Stimulated activated CD4-positive, alpha-beta T cell treated with anti-CD3 and anti-CD28 coated beads, Interleukin-1b, Interleukin-23, amount 100 ng/mL, for 1 hour (primary cell): ENCODE results near the gene PLA1A.

Experiments used
- DNase-seq, 2 donors: peaks; one replicate each; pipeline ENCODE4 v3.0.0-alpha.2; 2020; ENCODE audit warnings: low read depth in 2 of 2

PLA1A gene

GRCh38 chr3:119608405-119609000 lies 10.8 kb downstream of the PLA1A start:
- DNase-seq: no peak

DNA sequence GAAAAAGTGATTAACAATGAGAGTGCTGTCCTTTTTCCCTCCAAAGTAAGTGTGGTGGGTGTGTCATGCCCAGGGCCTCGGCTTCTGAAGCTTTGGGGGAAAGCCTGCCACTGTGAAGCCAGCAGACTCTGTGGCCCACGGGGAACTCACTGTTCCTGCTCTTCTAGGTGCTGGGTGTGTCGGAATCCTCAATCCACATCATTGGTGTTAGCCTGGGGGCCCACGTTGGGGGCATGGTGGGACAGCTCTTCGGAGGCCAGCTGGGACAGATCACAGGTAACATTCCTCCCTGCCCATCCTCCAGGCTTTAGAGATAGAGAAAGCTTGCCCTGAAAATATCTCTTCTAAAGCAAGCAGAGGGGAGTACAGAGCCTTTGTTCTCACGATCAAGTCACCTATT lies 11.6 kb downstream of the PLA1A start:
- DNase-seq: no peak

GRCh38 chr3:119611664-119612063 lies 14.0 kb downstream of the PLA1A start:
- no peak for DNase-seq

DNA sequence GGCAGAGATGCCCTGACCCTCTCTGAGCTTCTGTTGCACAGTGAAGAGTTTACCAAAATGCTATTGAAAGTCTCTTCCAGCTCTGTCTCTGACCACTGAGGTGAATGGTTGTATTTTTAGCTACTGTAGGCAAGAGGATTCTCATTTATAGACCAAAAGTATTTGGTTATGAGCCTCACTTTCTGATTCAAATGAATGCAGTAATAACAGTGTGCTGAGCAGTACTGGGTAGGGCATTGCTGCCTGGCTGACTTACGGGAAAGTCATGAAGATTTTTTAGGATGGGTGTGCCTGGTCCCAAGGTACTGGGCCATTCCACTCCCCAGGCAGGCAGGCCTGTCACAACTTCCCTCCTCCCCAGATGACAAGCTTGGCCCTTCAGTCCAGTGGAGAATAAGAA lies 15.5 kb downstream of the PLA1A start:
- no peak for DNase-seq

GRCh38 chr3:119613872-119614271 lies 16.2 kb downstream of the PLA1A start:
- no peak for DNase-seq

DNA sequence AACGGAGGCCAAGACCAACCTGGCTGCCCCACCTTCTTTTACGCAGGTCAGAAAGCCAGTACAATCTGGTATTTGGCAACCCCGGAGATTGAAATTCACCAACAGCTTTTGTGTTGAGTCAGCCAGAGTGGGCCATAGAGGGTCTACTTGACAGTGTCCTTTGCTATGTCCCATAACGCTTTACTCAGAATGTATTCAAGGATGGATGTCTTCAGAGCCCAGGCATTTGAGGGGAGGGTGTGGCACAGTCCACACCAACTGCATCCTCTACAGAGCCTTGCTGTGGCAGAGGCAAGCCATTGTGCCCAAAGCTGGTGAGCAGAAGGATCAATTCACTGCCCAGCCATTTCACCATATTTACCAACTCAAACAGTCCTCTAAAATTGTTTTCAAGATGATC lies 18.4 kb downstream of the PLA1A start:
- DNase-seq: no peak

GRCh38 chr3:119619094-119619493 lies 21.4 kb downstream of the PLA1A start:
- no peak for DNase-seq

DNA sequence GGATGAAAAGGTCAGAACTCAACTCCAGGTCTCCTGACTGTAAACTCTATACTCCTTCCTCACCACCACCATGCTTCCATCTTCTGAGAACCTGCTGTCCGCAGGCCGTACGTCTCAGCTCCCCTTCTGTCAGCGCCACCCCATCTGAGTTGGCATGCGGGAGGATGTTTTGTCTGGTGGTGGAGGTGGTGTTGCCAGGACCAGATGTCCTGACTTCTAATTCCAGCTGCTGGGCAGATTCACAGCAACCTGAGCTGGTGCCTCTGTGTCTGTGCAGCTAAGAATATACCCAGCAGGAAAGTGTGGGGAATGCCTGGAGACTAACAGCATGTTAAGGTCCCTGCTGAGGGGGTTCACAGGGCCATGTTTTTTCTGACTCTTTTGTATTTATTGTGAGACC lies 23.2 kb downstream of the PLA1A start:
- no peak for DNase-seq

DNA sequence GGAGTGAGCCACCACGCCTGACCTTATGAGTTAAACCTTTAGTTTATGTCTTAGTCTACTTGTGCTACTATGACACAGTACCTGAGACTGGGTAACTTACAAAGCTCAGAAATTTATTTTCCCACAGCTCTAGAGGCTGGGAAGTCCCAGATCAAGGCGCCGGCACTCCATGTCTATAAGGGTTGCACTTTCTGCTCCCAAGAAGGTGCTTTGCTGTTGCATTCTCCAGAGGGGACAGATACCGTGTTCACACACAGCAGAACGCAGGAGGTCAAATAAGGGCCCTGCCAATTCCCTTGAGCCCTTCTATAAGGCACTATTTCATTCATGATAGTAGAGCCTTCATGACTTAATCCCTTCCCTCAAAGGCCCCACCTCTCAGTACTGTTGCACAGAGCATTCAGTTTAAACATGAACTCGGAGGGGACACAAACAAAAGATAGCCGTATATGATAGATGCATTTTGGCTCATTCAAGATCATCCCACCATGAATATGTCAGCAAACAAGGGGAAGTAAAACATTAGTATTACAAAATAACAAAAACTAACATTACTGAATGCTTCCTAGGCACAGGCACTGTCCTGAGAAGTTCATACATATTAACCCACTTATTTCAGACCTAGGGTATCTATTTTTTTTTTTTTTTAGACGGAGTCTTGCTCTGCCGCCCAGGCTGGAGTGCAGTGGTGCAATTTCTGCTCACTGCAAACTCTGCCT lies 26.5 kb downstream of the PLA1A start:
- DNase-seq: no peak

DNA sequence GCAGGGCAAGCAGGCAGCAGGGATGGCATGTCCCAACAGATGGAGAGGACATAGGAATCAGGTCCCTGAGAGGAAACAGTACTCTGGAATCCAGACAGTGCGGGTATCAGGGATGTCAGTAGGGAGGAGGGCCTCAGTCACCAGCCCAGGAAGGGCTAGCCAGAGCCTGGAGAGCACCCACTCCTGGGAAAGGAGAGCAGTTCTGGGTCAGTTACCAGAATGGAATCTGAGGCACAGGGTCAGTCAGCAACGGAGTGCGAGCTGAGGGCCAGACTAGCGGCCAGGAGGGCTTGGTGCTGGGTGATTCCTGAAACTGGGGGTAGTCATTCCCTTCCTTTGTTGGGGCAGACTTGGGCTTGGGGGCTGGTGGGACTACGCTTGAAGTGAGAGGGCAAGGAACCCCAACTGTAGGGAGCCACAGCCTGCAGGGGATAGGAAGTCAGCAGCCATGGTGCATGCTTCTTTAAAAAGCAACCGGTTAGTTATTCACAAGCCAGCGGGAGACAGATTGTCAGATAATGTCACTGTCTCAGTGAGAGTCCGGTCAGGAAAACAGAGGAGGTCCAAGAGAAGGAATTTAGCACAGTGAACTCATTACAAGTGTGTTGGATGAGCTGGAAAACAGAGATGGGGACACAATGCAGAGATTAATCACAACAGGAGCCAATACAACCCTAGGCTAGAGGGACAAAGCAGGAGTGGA lies 27.9 kb downstream of the PLA1A start:
- no peak for DNase-seq

DNA sequence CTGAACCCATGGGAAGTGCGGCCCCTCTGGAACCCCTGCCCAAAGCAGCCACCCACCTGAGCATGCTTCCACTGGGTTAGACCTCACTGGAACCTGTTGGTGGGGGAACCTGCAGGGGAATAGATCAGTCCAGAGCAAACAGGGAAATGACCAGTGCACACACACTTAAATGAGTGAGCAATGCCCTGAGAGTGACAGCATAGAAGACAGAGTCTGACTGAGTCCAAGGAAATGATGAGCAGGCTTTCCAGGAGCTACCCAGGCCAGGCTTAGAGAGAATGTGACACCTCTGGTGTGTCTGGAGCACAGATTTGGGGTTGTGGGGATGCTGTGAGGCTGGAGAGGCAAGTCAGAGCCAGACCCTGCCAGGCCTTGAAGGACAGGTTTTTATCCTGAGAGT lies 28.5 kb downstream of the PLA1A start:
- no peak for DNase-seq

- DNase-seq: no peak
Observed at GRCh38 chr3:119627461-119627860, 29.8 kb downstream of the PLA1A start.

- no peak for DNase-seq
Observed at GRCh38 chr3:119628390-119628789, 30.7 kb downstream of the PLA1A start.

- no peak for DNase-seq
Observed at GRCh38 chr3:119628816-119629445, 31.2 kb downstream of the PLA1A start.

- DNase-seq: no peak
Observed at GRCh38 chr3:119630128-119630879, 32.6 kb downstream of the PLA1A start.

- DNase-seq: no peak
Observed at GRCh38 chr3:119630880-119631329, 33.2 kb downstream of the PLA1A start.

DNA sequence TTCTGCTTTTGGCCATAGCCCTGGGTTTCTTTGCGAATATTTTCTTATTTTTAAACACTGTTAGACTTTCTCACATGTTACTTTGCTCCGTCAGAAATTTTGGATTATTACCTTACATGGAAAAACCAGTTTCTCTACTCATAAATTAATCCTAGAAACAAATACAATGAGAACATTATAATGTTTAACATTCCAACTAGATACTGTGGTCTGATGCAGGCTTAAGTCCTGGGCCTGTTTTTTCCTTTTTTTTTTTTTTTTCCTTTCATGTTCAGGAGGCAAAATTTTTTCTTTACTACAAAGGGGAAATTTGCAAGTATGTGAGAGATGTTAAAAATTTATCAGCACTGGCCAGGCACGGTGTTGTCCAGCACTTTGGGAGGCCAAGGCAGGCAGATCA lies 33.8 kb downstream of the PLA1A start:
- no peak for DNase-seq

GRCh38 chr3:119632216-119632615 lies 34.5 kb downstream of the PLA1A start:
- DNase-seq: no peak

- no peak for DNase-seq
Observed at GRCh38 chr3:119632829-119633228, 35.1 kb downstream of the PLA1A start.

DNA sequence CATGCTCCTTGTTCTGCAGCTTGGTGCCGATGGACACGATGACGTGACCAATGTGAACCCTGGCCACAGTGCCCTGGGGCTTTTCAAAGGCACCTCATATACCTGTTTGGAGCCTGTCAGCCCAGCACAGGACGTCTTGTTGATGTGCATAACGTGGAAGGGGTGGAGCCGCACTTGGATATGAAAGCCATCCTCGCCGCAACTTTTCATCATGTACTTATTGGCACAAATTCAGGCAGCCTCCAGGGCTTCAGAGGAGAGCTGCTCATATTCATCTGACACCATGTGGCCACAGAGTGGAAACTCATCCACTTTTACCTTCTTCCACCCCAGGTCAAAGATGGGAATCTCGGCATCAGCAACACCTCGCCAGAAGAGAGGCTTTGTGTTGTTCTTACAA lies 38.0 kb downstream of the PLA1A start:
- DNase-seq: no peak

GRCh38 chr3:119636249-119636648 lies 38.6 kb downstream of the PLA1A start:
- DNase-seq: no peak
